ENCODE measurements around the gene CHAF1B. TPM values are rescaled to one million over a fixed set of nuclear protein-coding genes. Genes with fewer than 3 reads are reported as not detected.

The CHAF1B gene
- total RNA-seq, 2 experiments from 2014 or later, result 30.9 to 34.7 TPM

DNA sequence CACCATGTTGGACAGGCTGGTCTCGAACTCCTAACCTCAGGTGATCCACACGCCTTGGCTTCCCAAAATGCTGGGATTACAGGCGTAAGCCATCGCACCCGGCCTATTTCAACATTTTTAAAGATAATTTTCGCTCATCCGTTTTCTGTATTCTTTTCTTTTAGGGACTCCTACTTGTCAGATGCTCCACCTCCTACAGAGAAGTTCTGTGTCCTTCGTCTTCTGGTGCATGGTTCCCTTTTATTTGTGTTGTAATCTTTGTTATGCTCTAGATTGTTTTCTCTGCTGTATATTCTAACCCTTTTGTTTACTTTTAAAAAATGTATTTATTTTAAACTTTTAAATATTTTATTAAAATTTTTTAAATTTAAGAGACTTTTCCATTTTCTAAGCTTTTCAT is 66.3 kb downstream of the CHAF1B start:
- no peak for ATAC-seq
- CTCF ChIA-PET, result no interaction called here
- intact Hi-C loops (cut with micrococcal nuclease), result no loop called here
- peaks cover 1% of the 10 kb centered on the region for H3K27me3 Mint-ChIP-seq
- DNase-seq, result no peak
- TF ChIP-seq, protein P1, sequence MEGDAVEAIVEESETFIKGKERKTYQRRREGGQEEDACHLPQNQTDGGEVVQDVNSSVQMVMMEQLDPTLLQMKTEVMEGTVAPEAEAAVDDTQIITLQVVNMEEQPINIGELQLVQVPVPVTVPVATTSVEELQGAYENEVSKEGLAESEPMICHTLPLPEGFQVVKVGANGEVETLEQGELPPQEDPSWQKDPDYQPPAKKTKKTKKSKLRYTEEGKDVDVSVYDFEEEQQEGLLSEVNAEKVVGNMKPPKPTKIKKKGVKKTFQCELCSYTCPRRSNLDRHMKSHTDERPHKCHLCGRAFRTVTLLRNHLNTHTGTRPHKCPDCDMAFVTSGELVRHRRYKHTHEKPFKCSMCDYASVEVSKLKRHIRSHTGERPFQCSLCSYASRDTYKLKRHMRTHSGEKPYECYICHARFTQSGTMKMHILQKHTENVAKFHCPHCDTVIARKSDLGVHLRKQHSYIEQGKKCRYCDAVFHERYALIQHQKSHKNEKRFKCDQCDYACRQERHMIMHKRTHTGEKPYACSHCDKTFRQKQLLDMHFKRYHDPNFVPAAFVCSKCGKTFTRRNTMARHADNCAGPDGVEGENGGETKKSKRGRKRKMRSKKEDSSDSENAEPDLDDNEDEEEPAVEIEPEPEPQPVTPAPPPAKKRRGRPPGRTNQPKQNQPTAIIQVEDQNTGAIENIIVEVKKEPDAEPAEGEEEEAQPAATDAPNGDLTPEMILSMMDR (IDR thresholded peaks at IDR 0.05), result no peak
- H3K9me3 Mint-ChIP-seq, result no peaks in the 10 kb centered on the region
- no peak overlapping the region for H3K4me3 Mint-ChIP-seq
- H3K27ac Mint-ChIP-seq, result no peak overlapping the region
- no peaks in the 10 kb centered on the region for H3K36me3 Mint-ChIP-seq (ENCODE audit: low read depth)
- POLR2A ChIA-PET, result no interaction called here
- H3K4me1 Mint-ChIP-seq (ENCODE audit: low read depth), result no peaks in the 10 kb centered on the region

DNA sequence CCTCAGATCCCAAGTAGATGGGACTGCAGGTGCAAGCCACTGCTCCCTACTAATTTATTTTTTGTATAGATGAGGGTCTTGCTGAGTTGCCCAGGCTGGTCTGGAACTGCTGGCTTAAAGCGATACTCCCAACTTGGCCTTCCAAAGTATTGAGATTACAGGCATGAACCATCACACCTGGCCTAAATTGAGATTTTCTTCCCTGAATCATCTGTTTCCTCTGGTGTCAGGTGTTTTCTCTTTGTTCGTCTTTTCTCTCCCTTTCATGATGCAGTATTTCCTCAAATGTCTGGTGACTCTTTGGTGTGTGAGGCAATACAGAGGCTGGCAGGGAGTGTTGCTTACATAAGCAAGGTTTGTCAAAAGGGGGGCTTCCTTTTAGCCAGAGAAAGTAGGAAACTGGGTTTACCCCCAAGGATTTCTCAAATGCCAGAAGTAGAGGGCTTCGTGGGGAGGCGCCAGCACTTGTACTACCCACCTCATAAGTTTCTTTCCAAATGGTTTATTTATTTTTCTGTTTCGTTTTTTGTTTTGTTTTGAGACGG is 67.2 kb downstream of the CHAF1B start:
- TF ChIP-seq, protein P1 (IDR thresholded peaks at IDR 0.05), result no peak
- Mint-ChIP-seq H3K4me1 (ENCODE audit: low read depth) (no peaks in the 10 kb centered on the region), H3K4me3 (no peak overlapping the region), H3K27ac (no peak overlapping the region), H3K9me3 (no peaks in the 10 kb centered on the region), H3K36me3 (ENCODE audit: low read depth) (no peaks in the 10 kb centered on the region), H3K27me3 (peaks cover 1% of the 10 kb centered on the region)
- ATAC-seq (no peak), DNase-seq (no peak)
- ChIA-PET POLR2A (no interaction called here), CTCF (no interaction called here)
- intact Hi-C loops (cut with micrococcal nuclease), result no loop called here

DNA sequence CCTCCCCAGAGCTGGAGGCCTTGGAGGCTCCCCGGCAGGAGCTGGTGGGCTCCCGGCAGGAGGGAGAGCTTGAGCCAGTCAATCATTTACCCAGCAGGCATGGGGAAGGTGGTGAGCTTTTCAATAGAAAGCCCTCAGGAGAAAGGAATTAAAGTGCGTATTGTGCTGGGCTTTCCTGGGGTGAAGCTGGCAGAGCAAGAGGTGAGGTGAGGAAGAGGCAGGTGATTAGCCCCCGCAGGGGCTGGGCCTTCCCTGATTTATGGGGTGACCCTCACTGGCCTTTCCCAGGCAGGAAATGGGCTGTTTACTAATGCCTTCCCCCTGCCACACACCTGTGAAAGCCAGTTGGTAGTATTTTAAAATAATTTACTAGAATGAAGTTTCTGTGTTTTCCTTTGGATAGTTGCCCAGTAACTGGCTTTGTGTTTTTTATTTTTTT is 68.9 kb downstream of the CHAF1B start:
- POLR2A ChIA-PET, result interaction anchor here (0.6 kb wide), 1 partner anchor 310 kb away, joined by 5 read pairs; no protein-coding TSS in a partner anchor
- ATAC-seq (no peak), DNase-seq (no peak)
- CTCF ChIA-PET, result no interaction called here
- Mint-ChIP-seq H3K27me3 (peaks cover 1% of the 10 kb centered on the region), H3K4me3 (no peak overlapping the region), H3K27ac (no peak overlapping the region), H3K36me3 (ENCODE audit: low read depth) (no peaks in the 10 kb centered on the region), H3K9me3 (no peaks in the 10 kb centered on the region), H3K4me1 (ENCODE audit: low read depth) (no peaks in the 10 kb centered on the region)
- TF ChIP-seq, protein P1 (IDR thresholded peaks at IDR 0.05), result no peak
- intact Hi-C loops (cut with micrococcal nuclease), result no loop called here

DNA sequence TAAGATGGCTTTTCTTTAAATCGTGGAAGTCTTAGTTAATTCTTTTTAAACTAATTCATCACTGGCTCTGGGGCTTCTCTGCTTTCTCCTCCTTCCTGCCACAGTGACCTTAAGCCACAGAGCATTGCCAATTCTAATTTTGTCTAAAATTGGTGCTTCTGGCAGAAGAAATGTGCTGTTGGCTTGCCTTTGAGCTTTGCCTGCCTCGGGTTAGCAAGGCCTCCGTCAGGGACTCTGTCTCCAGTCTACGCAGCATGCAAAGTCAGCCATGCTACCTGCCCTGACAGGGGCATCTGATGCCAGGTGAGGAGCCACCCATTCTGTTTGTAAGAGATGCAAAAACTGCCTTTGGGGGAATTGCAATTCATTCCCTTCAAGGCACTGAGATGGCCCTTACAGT is 69.5 kb downstream of the CHAF1B start:
- ChIA-PET CTCF (no interaction called here), POLR2A (no interaction called here)
- no peaks in the 10 kb centered on the region for H3K4me1 Mint-ChIP-seq (ENCODE audit: low read depth)
- H3K27ac Mint-ChIP-seq, result no peak overlapping the region
- H3K27me3 Mint-ChIP-seq, result peaks cover 1% of the 10 kb centered on the region
- no peaks in the 10 kb centered on the region for H3K9me3 Mint-ChIP-seq
- intact Hi-C loops (cut with micrococcal nuclease), result no loop called here
- TF ChIP-seq, protein P1 (IDR thresholded peaks at IDR 0.05), result no peak
- H3K4me3 Mint-ChIP-seq, result no peak overlapping the region
- ATAC-seq, result no peak
- H3K36me3 Mint-ChIP-seq (ENCODE audit: low read depth), result no peaks in the 10 kb centered on the region
- DNase-seq, result no peak

DNA sequence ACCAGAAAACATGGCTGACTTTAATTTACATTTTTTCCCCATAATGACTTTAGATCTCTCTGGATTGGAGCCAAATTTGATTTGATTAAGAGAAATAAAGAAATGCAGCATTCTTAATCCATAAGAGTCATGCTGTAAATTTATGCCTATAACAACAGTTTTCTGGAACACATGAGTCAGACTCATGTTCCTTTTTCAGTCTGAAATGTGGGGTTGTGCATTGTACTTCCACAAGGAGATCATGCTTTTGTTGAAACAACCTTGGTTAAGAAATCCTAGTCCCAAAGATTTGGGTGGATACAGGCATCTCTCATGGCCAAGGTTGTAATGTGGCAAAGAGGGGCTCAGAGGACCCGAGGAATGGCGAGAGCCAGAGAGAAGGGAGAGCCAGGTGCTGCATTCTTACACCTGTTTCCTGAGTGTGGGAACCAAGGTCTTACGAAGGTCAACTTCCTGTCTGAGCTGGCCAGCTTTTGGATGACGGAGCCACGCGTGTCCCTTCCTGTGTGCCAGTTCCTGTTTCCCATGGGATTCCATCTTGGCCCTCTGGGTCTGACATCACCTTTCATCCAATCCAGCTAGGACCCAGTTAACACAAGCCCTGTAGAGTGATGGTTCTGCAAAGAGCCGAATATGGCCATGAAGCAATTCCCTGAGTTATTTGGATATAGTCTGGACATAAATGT is 71.7 kb downstream of the CHAF1B start:
- no peak overlapping the region for H3K4me3 Mint-ChIP-seq
- H3K27ac Mint-ChIP-seq, result no peak overlapping the region
- TF ChIP-seq, protein P1 (IDR thresholded peaks at IDR 0.05), result no peak
- H3K9me3 Mint-ChIP-seq, result no peaks in the 10 kb centered on the region
- CTCF ChIA-PET, result no interaction called here
- ATAC-seq (no peak), DNase-seq (no peak)
- H3K27me3 Mint-ChIP-seq, result peaks cover 1% of the 10 kb centered on the region
- no peaks in the 10 kb centered on the region for H3K36me3 Mint-ChIP-seq (ENCODE audit: low read depth)
- intact Hi-C loops (cut with micrococcal nuclease), result no loop called here
- H3K4me1 Mint-ChIP-seq (ENCODE audit: low read depth), result no peaks in the 10 kb centered on the region
- POLR2A ChIA-PET, result interaction anchor here (0.5 kb wide), 1 partner anchor 21 kb away, joined by 4 read pairs; no protein-coding TSS in a partner anchor

Measured in activated CD8-positive, alpha-beta T cell treated with anti-CD3 and anti-CD28 coated beads for 36 hours (primary cell).